ENCODE results near the gene CMTR1.

Gene CMTR1

DNA sequence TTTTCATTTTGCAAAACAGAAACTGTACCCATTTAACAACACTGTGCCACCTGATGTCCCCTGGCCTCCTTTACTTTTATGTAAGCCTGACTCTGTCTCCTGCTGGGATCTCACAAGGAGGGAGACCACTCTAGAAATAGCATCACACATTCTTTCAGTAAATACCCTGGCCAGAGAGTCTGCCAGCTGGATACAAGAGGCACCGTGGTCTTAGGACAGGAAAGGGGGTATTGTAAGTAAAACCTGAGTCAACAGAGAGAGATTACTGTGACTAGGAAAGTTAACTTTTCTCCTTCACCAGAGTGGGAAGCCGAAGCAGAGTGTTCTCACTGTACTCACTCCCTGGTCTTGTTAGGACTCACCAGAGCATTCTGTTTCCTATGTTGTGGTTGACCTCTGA, 27.8 kb downstream of the CMTR1 start:
- TF ChIP-seq, protein P1, sequence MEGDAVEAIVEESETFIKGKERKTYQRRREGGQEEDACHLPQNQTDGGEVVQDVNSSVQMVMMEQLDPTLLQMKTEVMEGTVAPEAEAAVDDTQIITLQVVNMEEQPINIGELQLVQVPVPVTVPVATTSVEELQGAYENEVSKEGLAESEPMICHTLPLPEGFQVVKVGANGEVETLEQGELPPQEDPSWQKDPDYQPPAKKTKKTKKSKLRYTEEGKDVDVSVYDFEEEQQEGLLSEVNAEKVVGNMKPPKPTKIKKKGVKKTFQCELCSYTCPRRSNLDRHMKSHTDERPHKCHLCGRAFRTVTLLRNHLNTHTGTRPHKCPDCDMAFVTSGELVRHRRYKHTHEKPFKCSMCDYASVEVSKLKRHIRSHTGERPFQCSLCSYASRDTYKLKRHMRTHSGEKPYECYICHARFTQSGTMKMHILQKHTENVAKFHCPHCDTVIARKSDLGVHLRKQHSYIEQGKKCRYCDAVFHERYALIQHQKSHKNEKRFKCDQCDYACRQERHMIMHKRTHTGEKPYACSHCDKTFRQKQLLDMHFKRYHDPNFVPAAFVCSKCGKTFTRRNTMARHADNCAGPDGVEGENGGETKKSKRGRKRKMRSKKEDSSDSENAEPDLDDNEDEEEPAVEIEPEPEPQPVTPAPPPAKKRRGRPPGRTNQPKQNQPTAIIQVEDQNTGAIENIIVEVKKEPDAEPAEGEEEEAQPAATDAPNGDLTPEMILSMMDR (IDR thresholded peaks at IDR 0.05; ENCODE audit: extremely low read depth, missing control alignments), result no peak
- DNase-seq (ENCODE audit: low spot score), result no peak

DNA sequence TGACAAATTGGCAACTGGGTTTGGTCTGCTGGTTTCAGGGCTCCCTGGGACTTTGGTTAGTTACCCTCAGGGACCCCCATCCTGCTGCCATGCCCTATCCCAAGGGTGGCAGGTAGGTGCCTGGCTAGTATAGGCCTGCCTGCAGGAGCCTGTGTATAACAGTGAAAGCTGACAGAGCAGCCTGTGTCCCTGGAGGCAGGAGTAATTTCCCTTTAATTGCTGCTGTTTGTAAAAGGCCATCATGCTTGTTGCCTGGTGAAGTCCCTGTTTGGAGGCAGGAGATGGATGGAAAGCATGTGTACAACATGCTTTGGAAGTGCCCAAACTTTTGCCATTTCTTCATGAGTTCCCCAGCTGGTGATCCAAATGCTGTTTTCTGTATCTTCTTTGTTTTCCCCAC, 30.1 kb downstream of the CMTR1 start:
- TF ChIP-seq, protein P1 (IDR thresholded peaks at IDR 0.05; ENCODE audit: extremely low read depth, missing control alignments), result no peak
- no peak for DNase-seq (ENCODE audit: low spot score)

DNA sequence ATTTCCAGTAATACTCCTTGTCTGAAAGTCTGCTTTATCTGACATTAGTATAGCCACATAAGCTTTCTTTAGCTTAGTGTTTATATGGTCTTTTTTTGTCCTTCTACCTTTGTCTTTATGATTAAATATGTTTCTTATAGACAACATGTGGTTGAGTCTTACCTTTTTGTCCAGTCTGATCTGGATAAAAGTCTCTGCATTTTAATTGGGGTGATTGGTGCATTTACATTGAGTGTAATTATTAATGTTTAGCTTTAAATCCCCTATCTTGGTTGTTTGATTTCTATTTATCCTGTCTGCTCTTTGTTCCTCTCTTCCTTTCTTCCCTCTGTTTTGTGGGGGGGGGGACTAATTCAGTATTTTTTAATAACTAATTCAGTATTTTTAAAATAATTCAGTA, 34.7 kb downstream of the CMTR1 start:
- TF ChIP-seq, protein P1 (IDR thresholded peaks at IDR 0.05; ENCODE audit: extremely low read depth, missing control alignments), result no peak
- no peak for DNase-seq (ENCODE audit: low spot score)

DNA sequence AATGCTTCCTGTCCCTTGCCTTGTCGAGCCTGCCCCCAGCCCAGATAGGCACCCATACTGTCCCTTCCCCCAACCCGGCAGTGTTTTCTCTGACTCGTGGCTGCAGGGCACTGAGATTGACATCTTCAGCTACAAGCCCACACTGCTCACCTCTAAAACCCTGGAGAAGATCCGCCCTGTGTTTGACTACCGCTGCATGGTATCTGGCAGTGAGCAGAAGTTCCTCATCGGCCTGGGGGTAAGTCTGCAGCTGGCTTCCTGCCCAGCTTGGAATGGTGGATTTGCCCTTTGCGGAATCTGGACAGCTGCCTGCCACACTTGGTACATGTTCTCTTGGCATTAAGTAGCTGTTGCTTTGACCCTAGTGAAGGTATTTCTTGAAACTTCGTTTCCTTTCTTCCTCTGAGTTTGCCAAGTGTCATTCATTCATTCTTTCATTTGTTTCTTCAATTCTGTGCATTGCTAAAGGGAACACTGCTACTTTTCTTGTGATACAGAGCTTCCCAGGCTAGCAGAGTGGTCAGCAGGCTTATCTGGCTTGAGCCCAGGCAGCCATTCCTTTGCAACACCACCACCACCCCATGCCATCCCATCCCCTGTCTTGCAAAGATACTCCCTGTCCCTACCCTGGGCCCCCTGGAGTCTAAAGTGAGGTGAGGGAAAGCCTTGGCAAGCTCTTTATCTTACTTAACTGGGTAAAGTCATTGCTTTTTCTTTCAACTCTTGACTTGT, 40.5 kb downstream of the CMTR1 start:
- TF ChIP-seq, protein P1 (IDR thresholded peaks at IDR 0.05; ENCODE audit: extremely low read depth, missing control alignments), result no peak

DNA sequence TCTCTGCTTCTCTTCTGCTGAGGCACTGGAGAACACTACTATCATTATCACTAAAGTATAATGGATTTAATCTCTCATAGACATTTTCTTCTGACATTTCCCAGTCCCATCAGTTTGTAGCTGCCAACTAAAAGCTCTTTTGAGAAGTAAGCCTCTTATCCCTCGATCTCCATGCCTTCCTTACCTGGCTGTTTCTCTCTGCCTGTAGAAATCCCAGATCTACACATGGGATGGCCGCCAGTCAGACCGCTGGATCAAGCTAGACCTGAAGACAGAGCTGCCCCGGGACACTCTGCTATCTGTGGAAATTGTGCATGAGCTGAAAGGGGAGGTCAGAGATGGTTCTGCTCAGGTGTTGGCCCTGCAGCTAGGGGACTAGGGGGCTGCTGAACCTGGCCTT, 41.3 kb downstream of the CMTR1 start:
- TF ChIP-seq, protein P1 (IDR thresholded peaks at IDR 0.05; ENCODE audit: extremely low read depth, missing control alignments), result no peak
- no peak for DNase-seq (ENCODE audit: low spot score)

More for the DNA sequence above, 40.5 kb downstream of the CMTR1 start:
- DNase-seq (ENCODE audit: low spot score), result no peak

DNA sequence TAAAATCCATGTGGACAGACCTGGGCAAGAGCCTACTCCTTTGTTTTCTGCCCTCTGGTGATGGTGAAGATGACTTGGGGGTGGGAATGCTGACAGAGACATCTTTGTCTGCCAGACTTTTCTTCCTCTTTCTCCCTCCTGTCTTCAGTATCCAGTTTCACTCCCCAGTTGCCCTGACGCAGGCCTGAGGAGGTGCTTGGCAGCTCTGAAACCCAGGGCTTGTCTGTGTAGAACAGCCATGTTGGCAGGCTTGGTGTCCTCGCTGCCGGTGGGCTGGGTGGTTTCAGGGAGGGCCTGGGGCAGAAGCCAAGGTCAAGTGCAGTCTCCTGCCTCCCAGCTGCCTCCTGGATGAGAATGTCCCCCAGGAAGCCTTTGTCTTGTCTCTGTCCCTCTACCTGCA, 44.2 kb downstream of the CMTR1 start:
- TF ChIP-seq, protein P1 (IDR thresholded peaks at IDR 0.05; ENCODE audit: extremely low read depth, missing control alignments), result no peak
- no peak for DNase-seq (ENCODE audit: low spot score)

DNA sequence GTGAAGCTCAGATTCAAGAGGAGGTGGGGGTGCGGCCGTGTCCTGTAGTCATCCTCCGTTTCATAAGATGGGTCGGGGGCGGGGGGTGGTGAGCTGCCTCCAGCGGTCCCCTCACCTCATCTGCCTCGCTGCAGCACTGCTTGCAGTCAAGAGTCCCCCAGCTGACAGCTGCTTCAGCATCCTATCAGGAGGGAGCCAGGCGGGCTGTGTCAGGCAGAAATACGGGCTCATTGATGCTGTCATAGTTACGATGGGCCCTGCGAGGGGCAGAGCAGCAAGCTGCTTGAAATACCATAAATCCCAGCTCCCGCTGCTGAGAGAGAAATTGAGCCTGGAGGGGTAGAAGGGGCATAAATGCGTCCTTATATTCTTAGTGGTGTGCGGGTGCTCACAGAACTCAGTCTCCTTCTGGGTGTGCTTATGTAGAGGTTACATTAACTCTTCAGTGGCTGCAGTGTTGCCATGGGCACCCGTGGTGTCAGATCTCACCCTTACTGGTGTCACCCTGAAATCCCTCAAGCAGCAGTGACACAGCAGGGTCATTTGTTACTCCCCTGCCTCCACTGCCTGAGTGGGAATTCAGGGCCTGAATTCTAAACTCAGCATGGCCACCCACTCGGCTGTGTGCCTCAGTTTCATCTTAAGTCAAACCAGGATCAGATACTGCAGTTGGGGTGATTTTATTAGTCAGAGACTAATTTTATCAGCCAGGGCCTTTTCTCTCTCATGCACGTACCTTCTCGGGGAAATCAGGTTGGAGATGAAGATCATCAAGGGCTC, 44.8 kb downstream of the CMTR1 start:
- DNase-seq (ENCODE audit: low spot score), result no peak
- TF ChIP-seq, protein P1 (IDR thresholded peaks at IDR 0.05; ENCODE audit: extremely low read depth, missing control alignments), result no peak
